Breast epithelium (tissue), 4 donors: ENCODE measurements around the gene ME3. TPM values are rescaled to one million over a fixed set of nuclear protein-coding genes. Genes with fewer than 3 reads are reported as not detected.

ENCODE experiments used
- DNase-seq, 2 donors: peaks; one replicate each; pipeline ENCODE4 v3.0.0-alpha.2; 2019; ENCODE audit warnings: low spot score in 2 of 2
- H3K27ac ChIP-seq, 2 donors: fragments of 200-600 bp; sonication (generic) in 1 of 2; one replicate each; pipeline ENCODE4 v1.5.1; 2016 to 2019; ENCODE audit warnings: mild to moderate bottlenecking in 1 of 2
- H3K27me3 ChIP-seq, 2 donors: fragments of 200-600 bp; sonication (generic) in 1 of 2; one replicate each; pipeline versions ENCODE4 v1.5.1 to v1.6.0; 2017 to 2019; ENCODE audit warnings: control low read depth in 1 of 2, mild to moderate bottlenecking in 1 of 2
- H3K36me3 ChIP-seq: fragments of 200-600 bp; one replicate; pipeline ENCODE4 v1.5.1; 2019
- H3K4me1 ChIP-seq, 2 donors: fragments of 200-600 bp; sonication (generic); one replicate each; pipeline ENCODE4 v1.5.1; 2016 to 2019; ENCODE audit warnings: control low read depth in 1 of 2
- H3K4me3 ChIP-seq, 3 donors: fragments of 200-600 bp; sonication (generic); 1 replicate in 2 of 3; 2 replicates in 1 of 3; pipeline ENCODE4 v1.5.1; 2016 to 2019; ENCODE audit warnings: mild to moderate bottlenecking in 3 of 3, moderate library complexity in 2 of 3
- H3K9me3 ChIP-seq, 2 donors: fragments of 200-600 bp; sonication (generic) in 1 of 2; one replicate each; pipeline ENCODE4 v1.5.1; 2016 to 2019; ENCODE audit warnings: control low read depth in 1 of 2
- CTCF ChIP-seq, 3 donors: fragments of 450-650 bp; IDR thresholded peaks; one replicate each; pipeline ENCODE4 v1.5.1; 2016 to 2017; ENCODE audit warnings: antibody characterized with exemption in 3 of 3, mild to moderate bottlenecking in 3 of 3, moderate library complexity in 3 of 3
- POLR2A ChIP-seq: fragments of 450-650 bp; IDR thresholded peaks from one replicate; pipeline ENCODE4 v1.6.1; 2016; ENCODE audit warnings: antibody characterized with exemption, mild to moderate bottlenecking, moderate library complexity
- POLR2AphosphoS5 ChIP-seq, 3 donors: sonication (generic); formaldehyde crosslinking; IDR thresholded peaks; one replicate each; pipeline ENCODE4 v1.6.1; 2017; ENCODE audit warnings: antibody characterized with exemption in 3 of 3
- intact Hi-C: fragments of 100-400 bp; cut with DNase I; formaldehyde crosslinking; loops from one replicate; pipeline ENCODE4 v1.15.1; 2023; ENCODE audit warnings: low total_unique reads
- total RNA-seq, 3 donors: library from RNA; depleted of rRNA; stranded (reverse); fragments of >200 nt; gene quantifications; one replicate each; pipeline ENCODE4 v1.1.0, GENCODE V29; 2016

Gene ME3
- total RNA-seq, 3 donors from 2014 or later = 53.0 to 68.5 (median 56.3) TPM

GRCh38 chr11:86574493-86575207, 97.8 kb downstream of the ME3 start:
- H3K27ac ChIP-seq = no peak overlapping the region
- TF ChIP-seq POLR2A = no peak
- no peak for TF ChIP-seq POLR2AphosphoS5 (IDR thresholded peaks at IDR 0.05)
- H3K27me3 ChIP-seq = no peaks in the 10 kb centered on the region
- DNase-seq = no peak
- H3K9me3 ChIP-seq = no peaks in the 10 kb centered on the region
- H3K4me3 ChIP-seq = no peak overlapping the region
- peaks cover 0 to 8% of the 10 kb centered on the region in 2 donors for H3K4me1 ChIP-seq
- no peaks in the 10 kb centered on the region for H3K36me3 ChIP-seq
- intact Hi-C loops = no loop called here

- DNase-seq = no peak
- intact Hi-C loops = no loop called here
- H3K4me1 ChIP-seq = no peaks in the 10 kb centered on the region
- no peaks in the 10 kb centered on the region for H3K27me3 ChIP-seq
- H3K27ac ChIP-seq = no peak overlapping the region
- TF ChIP-seq CTCF (IDR thresholded peaks at IDR 0.05) (no peak), POLR2AphosphoS5 (IDR thresholded peaks at IDR 0.05) (no peak), POLR2A (no peak)
- no peaks in the 10 kb centered on the region for H3K36me3 ChIP-seq
- no peaks in the 10 kb centered on the region for H3K9me3 ChIP-seq
- H3K4me3 ChIP-seq = no peak overlapping the region
Observed at GRCh38 chr11:86571273-86571948, 101.0 kb downstream of the ME3 start.

- H3K4me3 ChIP-seq = no peak overlapping the region
- DNase-seq = no peak
- no peaks in the 10 kb centered on the region for H3K27me3 ChIP-seq
- H3K27ac ChIP-seq = no peak overlapping the region
- TF ChIP-seq POLR2AphosphoS5 (IDR thresholded peaks at IDR 0.05) = no peak
- TF ChIP-seq CTCF (IDR thresholded peaks at IDR 0.05) = no peak
- TF ChIP-seq POLR2A = no peak
- H3K9me3 ChIP-seq = no peaks in the 10 kb centered on the region
- H3K4me1 ChIP-seq = no peaks in the 10 kb centered on the region
- no peaks in the 10 kb centered on the region for H3K36me3 ChIP-seq
- intact Hi-C loops = no loop called here
Observed at GRCh38 chr11:86570451-86570850, 102.0 kb downstream of the ME3 start.

GRCh38 chr11:86570020-86570419, 102.4 kb downstream of the ME3 start:
- H3K4me1 ChIP-seq = no peaks in the 10 kb centered on the region
- no peak for TF ChIP-seq POLR2A
- TF ChIP-seq CTCF (IDR thresholded peaks at IDR 0.05) = no peak
- TF ChIP-seq POLR2AphosphoS5 (IDR thresholded peaks at IDR 0.05) = no peak
- H3K27ac ChIP-seq = no peak overlapping the region
- intact Hi-C loops = no loop called here
- no peak overlapping the region for H3K4me3 ChIP-seq
- H3K36me3 ChIP-seq = no peaks in the 10 kb centered on the region
- DNase-seq = no peak
- H3K9me3 ChIP-seq = no peaks in the 10 kb centered on the region
- no peaks in the 10 kb centered on the region for H3K27me3 ChIP-seq

- H3K27me3 ChIP-seq = no peaks in the 10 kb centered on the region
- no peak for DNase-seq
- H3K9me3 ChIP-seq = no peaks in the 10 kb centered on the region
- no peak overlapping the region for H3K27ac ChIP-seq
- no peak overlapping the region for H3K4me3 ChIP-seq
- intact Hi-C loops = no loop called here
- TF ChIP-seq POLR2AphosphoS5 (IDR thresholded peaks at IDR 0.05) = no peak
- no peak for TF ChIP-seq CTCF (IDR thresholded peaks at IDR 0.05)
- TF ChIP-seq POLR2A = no peak
- H3K4me1 ChIP-seq = no peaks in the 10 kb centered on the region
- no peaks in the 10 kb centered on the region for H3K36me3 ChIP-seq
Observed at GRCh38 chr11:86569109-86569508, 103.3 kb downstream of the ME3 start.
